Measurements from ENCODE around the gene STARD5.
A peak's percentile ranks its signal among the peaks of the same experiment; 100 is the strongest.

Gene STARD5

DNA sequence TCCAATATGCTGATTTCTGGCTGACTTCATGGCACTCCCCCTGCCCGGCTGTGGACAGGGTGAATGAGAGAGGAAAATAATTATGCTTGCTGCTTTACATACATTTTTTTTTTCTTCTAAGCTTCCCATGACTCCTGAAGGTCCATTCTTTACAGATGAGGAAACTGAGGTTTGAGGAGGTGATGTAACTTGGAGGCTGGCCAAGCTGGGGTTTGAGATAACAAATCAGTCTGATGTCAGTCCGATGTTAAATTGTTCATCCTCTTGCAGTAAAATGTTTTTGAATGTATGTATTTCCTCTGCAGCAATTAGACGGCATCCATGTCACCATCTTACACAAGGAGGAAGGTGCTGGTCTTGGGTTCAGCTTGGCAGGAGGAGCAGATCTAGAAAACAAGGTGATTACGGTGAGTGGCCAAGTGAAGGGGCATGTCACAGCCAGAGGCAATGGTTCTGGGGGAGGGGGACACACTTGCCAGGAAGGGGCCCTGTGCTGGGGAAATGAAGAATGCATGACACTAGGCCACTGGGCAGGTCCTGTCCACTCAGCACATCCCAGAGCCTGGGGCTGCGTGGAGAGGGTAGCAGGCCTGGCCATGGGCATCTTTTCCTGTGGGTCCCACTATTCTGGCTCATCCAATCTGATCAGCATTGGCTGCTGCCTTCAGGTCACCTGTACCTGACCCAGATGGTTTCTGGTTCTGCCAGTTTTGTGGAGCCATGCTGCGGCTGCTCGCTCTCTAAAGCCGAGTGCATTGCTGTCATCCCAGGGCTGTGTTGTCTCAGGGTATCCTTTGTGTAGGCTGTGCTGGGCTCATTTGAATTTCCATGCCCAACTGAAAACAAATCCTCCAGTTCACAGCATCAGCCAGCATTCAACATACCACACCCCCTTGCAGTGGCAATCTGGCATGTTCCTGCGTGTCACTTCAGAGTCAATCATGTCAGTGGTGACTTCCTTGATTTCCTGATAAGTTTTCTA lies 20.4 kb downstream of the STARD5 start:
- H3K4me1 ChIP-seq (ENCODE audit: control insufficient read depth, insufficient read depth, low read length) = no peaks in the 10 kb centered on the region
- no peak overlapping the region for H3K9ac ChIP-seq (ENCODE audit: low read length)
- H3K27ac ChIP-seq (ENCODE audit: low read depth, low read length) = no peak overlapping the region
- peaks cover 9% of the 10 kb centered on the region for H3K36me3 ChIP-seq (ENCODE audit: control insufficient read depth, insufficient read depth, low read length)
- H3K27me3 ChIP-seq (ENCODE audit: control insufficient read depth, insufficient read depth, low read length) = no peaks in the 10 kb centered on the region
- H3K4me3 ChIP-seq (ENCODE audit: low read length) = peak overlapping the region; percentile 19

DNA sequence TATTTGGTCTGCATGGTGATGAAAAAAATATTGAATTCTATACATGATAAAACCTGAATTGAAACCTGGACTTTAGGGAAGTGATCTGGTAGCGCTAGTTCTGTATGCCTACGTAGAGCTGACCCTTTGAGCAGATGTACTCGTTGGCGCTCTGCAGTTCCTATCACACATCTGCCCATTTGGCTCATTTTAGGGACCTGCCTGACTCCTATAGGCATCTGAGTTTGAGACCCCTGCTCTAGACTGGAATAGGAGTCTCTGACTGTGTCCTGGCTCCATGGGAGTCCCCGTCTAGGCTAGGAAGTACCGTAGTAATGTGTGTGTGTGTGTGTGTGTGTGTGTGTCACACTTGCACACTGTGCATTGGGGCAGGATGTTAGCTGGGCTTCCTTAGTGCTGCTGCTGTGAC lies 21.2 kb downstream of the STARD5 start:
- Histone ChIP-seq H3K4me3 (ENCODE audit: low read length) (no peak overlapping the region), H3K27me3 (ENCODE audit: control insufficient read depth, insufficient read depth, low read length) (no peaks in the 10 kb centered on the region), H3K36me3 (ENCODE audit: control insufficient read depth, insufficient read depth, low read length) (peaks cover 9% of the 10 kb centered on the region), H3K4me1 (ENCODE audit: control insufficient read depth, insufficient read depth, low read length) (no peaks in the 10 kb centered on the region), H3K27ac (ENCODE audit: low read depth, low read length) (no peak overlapping the region), H3K9ac (ENCODE audit: low read length) (no peak overlapping the region)

DNA sequence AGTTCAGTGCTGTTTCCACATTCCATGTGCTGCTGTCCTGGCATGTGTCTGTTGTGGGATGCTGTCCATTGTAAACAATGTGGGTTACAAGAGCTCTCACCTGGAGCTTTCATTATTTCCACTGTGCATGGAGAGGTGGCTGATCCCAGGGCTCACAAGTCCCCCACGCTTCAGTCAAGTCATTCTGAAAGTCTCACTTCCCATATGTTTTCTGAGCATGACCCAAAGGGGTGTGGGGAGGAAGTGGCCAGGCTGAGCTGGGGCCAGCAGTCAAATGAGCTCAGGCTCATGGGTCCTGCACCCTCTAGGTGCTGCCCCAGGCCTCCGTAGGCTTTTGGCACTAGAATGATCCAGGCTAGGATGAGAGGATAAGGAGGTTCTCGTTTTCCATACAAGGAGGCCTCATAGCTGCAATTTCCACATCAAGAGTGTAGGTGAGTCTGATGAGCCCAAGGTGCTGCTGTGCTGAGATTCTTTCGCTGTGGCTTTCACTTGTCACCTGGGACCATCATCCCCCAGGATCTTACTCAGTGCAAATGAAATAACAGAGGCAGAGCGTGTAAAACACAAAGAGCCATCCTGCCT lies 22.0 kb downstream of the STARD5 start:
- H3K27ac ChIP-seq (ENCODE audit: low read depth, low read length) = no peak overlapping the region
- H3K9ac ChIP-seq (ENCODE audit: low read length) = no peak overlapping the region
- no peaks in the 10 kb centered on the region for H3K4me1 ChIP-seq (ENCODE audit: control insufficient read depth, insufficient read depth, low read length)
- no peaks in the 10 kb centered on the region for H3K27me3 ChIP-seq (ENCODE audit: control insufficient read depth, insufficient read depth, low read length)
- peaks cover 9% of the 10 kb centered on the region for H3K36me3 ChIP-seq (ENCODE audit: control insufficient read depth, insufficient read depth, low read length)
- peak overlapping the region; percentile 22 for H3K4me3 ChIP-seq (ENCODE audit: low read length)

DNA sequence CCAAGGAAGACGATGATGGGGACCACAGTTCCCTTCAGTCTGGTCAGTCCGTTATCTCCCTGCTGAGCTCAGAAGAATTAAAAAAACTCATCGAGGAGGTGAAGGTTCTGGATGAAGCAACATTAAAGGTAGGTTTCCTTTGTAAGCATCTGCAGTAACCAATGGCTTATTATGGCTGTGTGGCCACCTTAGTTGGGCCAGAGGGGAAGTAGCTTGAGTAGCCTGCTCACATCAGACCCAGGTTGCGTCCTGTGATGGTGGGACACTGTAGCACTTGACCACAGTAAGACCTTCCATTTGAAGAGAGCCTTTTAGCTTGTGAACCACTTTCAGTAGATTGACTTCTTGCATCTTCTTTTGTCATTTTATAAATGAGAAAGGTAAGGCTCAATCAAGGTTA lies 22.6 kb downstream of the STARD5 start:
- Histone ChIP-seq H3K9ac (ENCODE audit: low read length) (no peak overlapping the region), H3K36me3 (ENCODE audit: control insufficient read depth, insufficient read depth, low read length) (peaks cover 9% of the 10 kb centered on the region), H3K27ac (ENCODE audit: low read depth, low read length) (no peak overlapping the region), H3K27me3 (ENCODE audit: control insufficient read depth, insufficient read depth, low read length) (no peaks in the 10 kb centered on the region), H3K4me1 (ENCODE audit: control insufficient read depth, insufficient read depth, low read length) (no peaks in the 10 kb centered on the region), H3K4me3 (ENCODE audit: low read length) (peak overlapping the region; percentile 37)

DNA sequence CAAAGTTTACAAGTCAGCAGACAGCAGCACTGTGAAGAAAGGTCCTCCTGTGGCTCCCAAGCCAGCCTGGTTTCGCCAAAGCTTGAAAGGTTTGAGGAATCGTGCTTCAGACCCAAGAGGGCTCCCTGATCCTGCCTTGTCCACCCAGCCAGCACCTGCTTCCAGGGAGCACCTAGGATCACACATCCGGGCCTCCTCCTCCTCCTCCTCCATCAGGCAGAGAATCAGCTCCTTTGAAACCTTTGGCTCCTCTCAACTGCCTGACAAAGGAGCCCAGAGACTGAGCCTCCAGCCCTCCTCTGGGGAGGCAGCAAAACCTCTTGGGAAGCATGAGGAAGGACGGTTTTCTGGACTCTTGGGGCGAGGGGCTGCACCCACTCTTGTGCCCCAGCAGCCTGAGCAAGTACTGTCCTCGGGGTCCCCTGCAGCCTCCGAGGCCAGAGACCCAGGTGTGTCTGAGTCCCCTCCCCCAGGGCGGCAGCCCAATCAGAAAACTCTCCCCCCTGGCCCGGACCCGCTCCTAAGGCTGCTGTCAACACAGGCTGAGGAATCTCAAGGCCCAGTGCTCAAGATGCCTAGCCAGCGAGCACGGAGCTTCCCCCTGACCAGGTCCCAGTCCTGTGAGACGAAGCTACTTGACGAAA lies 24.2 kb downstream of the STARD5 start:
- H3K36me3 ChIP-seq (ENCODE audit: control insufficient read depth, insufficient read depth, low read length) = peaks cover 5% of the 10 kb centered on the region
- no peak overlapping the region for H3K9ac ChIP-seq (ENCODE audit: low read length)
- no peaks in the 10 kb centered on the region for H3K27me3 ChIP-seq (ENCODE audit: control insufficient read depth, insufficient read depth, low read length)
- H3K4me3 ChIP-seq (ENCODE audit: low read length) = peak overlapping the region; percentile 64
- H3K27ac ChIP-seq (ENCODE audit: low read depth, low read length) = no peak overlapping the region
- H3K4me1 ChIP-seq (ENCODE audit: control insufficient read depth, insufficient read depth, low read length) = no peaks in the 10 kb centered on the region

DNA sequence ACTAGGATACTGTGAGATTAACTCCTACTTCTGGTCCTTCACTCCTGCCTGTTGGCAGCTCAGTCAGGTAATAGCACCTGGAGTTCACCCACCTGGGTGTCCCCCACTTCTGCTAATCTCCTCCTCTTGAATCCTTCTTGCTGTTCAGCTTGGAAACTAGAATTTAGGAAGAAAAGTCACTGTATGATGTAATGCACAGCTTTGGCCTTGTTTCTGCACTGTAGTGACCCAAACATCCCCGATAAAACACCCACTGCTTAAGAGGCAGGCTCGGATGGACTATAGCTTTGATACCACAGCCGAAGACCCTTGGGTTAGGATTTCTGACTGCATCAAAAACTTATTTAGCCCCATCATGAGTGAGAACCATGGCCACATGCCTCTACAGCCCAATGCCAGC lies 24.8 kb downstream of the STARD5 start:
- Histone ChIP-seq H3K27ac (ENCODE audit: low read depth, low read length) (no peak overlapping the region), H3K4me1 (ENCODE audit: control insufficient read depth, insufficient read depth, low read length) (no peaks in the 10 kb centered on the region), H3K27me3 (ENCODE audit: control insufficient read depth, insufficient read depth, low read length) (no peaks in the 10 kb centered on the region)

DNA sequence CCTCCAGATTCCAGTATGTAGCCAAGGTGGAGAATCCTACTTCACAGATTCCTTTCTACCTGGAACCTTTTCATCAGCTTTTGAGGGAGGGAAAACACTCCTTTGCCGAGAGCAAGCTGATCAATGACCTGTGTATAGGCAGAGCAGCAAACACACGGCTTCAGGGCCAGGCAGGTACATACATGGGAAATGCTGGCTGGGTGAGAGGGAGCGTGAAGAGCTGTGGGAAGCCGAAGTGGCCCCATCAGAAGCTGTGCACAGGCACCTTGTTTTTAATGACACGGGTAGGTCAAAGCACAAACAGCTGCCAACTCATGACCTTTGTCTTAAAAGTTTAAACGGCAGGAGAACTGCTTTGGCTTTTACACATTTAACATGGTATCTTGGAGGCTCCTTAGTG lies 25.3 kb downstream of the STARD5 start:
- Histone ChIP-seq H3K27ac (ENCODE audit: low read depth, low read length) (no peak overlapping the region), H3K36me3 (ENCODE audit: control insufficient read depth, insufficient read depth, low read length) (peaks cover 2% of the 10 kb centered on the region), H3K27me3 (ENCODE audit: control insufficient read depth, insufficient read depth, low read length) (no peaks in the 10 kb centered on the region), H3K4me1 (ENCODE audit: control insufficient read depth, insufficient read depth, low read length) (no peaks in the 10 kb centered on the region), H3K4me3 (ENCODE audit: low read length) (peak overlapping the region; percentile 64), H3K9ac (ENCODE audit: low read length) (peak overlapping the region; percentile 14)

More for the DNA sequence above, 24.8 kb downstream of the STARD5 start:
- Histone ChIP-seq H3K36me3 (ENCODE audit: control insufficient read depth, insufficient read depth, low read length) (peaks cover 2% of the 10 kb centered on the region), H3K4me3 (ENCODE audit: low read length) (peak overlapping the region; percentile 64), H3K9ac (ENCODE audit: low read length) (no peak overlapping the region)

DNA sequence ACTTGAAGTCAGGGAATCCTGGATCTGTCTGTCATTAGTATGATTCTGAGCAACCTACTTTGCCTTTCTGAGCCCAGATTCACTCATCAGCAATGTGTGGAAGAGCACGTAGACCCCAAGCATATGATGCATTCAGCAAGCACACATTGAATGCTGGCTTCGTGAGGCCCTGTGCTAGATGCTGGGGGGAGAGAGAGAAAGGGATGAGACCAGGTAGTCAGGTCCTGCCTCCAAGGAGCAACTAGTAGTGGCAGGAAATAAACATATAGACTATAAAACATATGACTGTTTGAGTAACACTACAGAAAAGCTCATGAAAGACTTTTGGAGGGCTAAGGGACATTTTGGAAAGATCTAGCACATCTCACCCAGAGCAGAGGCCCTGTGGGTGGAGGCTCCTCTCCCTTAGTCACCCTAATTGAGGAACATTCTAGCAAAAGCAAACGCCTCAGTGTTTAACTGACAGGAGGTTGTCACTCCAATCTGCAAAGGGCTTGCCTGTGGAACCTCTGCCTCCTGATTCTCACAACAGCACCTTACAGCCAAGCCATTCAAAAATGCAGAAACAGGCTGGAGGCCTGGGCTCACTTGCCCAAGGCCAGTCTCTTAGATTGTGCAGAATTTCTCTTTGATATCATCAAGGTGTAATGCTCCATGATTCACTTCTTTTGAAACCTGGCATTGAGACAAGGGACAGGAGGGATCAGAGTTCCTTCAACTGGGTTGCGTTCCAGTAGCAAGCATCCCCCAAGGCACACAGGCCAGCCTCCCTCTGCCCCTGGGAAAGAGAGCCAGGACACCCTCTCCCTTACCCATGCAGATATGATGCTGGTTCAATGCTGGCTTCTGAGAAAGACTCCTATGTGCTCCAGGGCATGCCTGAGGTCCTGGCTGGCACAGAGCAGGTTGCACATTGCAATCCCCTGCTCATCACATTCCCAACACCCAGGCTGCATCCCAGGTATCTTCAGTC lies 26.1 kb downstream of the STARD5 start:
- peak overlapping the region; percentile 64 for H3K4me3 ChIP-seq (ENCODE audit: low read length)
- peak overlapping the region; percentile 14 for H3K9ac ChIP-seq (ENCODE audit: low read length)
- H3K36me3 ChIP-seq (ENCODE audit: control insufficient read depth, insufficient read depth, low read length) = peaks cover 2% of the 10 kb centered on the region
- H3K27me3 ChIP-seq (ENCODE audit: control insufficient read depth, insufficient read depth, low read length) = no peaks in the 10 kb centered on the region
- H3K4me1 ChIP-seq (ENCODE audit: control insufficient read depth, insufficient read depth, low read length) = no peaks in the 10 kb centered on the region
- H3K27ac ChIP-seq (ENCODE audit: low read depth, low read length) = peak overlapping the region; percentile 27

DNA sequence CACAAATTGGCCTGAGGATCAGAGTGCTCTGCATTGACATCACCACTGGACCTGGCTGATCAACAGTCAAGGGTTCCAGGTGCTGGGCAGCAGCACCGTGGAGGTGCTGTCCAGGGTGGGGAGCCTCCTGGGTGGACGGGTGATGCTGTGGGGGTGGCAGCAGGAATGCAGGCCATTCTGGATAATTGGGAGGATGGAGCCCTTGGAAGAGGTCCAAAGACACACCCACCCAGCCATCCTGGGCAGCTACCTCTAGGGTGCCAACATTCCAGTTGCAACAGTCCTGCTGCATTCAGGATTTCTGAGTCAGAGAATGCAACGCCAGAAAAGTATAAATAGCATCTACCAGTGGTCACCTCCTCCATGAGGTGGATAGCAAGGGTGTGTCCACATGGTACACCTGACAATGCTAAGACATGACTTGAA lies 26.8 kb downstream of the STARD5 start:
- peaks cover 2% of the 10 kb centered on the region for H3K36me3 ChIP-seq (ENCODE audit: control insufficient read depth, insufficient read depth, low read length)
- H3K9ac ChIP-seq (ENCODE audit: low read length) = peak overlapping the region; percentile 10
- no peaks in the 10 kb centered on the region for H3K4me1 ChIP-seq (ENCODE audit: control insufficient read depth, insufficient read depth, low read length)
- peak overlapping the region; percentile 64 for H3K4me3 ChIP-seq (ENCODE audit: low read length)
- H3K27ac ChIP-seq (ENCODE audit: low read depth, low read length) = peak overlapping the region; percentile 27
- no peaks in the 10 kb centered on the region for H3K27me3 ChIP-seq (ENCODE audit: control insufficient read depth, insufficient read depth, low read length)

DNA sequence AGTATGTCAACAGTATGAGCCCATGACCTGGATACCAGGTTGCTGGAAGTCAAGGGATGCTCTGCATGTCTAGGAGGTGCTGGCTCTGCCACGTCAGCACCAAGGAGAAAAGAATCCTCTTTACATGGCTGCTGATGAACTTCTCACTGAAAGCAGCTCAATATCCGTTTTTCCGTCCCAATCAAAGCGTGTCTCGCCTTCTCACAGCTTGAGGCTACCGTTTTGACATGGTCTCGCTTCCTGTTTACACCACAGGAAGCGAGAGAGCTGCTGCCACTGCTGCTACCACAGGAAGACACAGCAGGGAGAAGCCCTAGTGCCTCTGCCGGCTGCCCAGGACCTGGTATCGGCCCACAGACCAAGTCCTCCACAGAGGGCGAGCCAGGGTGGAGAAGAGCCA lies 27.3 kb downstream of the STARD5 start:
- Histone ChIP-seq H3K27me3 (ENCODE audit: control insufficient read depth, insufficient read depth, low read length) (no peaks in the 10 kb centered on the region), H3K4me1 (ENCODE audit: control insufficient read depth, insufficient read depth, low read length) (no peaks in the 10 kb centered on the region), H3K4me3 (ENCODE audit: low read length) (peak overlapping the region; percentile 64), H3K27ac (ENCODE audit: low read depth, low read length) (peak overlapping the region; percentile 27), H3K36me3 (ENCODE audit: control insufficient read depth, insufficient read depth, low read length) (peaks cover 2% of the 10 kb centered on the region), H3K9ac (ENCODE audit: low read length) (no peak overlapping the region)

DNA sequence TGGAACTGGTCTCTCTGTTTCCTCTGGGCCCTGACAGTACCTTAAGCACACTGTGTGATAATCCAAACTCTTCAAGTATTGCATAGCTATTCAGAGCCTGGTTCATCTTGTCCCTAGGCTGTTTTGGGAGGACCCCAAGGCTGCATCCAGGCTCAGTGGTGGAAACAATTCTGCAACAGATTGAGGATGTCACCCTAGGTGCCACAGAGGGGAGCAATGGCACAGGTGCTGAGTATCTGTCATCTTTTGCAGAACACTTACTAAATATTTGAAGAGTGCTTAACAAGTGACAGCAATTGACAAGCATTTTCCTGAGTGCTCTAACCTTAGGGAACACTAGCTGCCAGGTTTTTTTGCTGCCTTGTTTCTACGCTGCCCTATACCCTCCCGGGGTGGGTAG lies 27.8 kb downstream of the STARD5 start:
- H3K27me3 ChIP-seq (ENCODE audit: control insufficient read depth, insufficient read depth, low read length) = no peaks in the 10 kb centered on the region
- no peak overlapping the region for H3K4me3 ChIP-seq (ENCODE audit: low read length)
- H3K27ac ChIP-seq (ENCODE audit: low read depth, low read length) = no peak overlapping the region
- H3K4me1 ChIP-seq (ENCODE audit: control insufficient read depth, insufficient read depth, low read length) = no peaks in the 10 kb centered on the region
- no peaks in the 10 kb centered on the region for H3K36me3 ChIP-seq (ENCODE audit: control insufficient read depth, insufficient read depth, low read length)
- H3K9ac ChIP-seq (ENCODE audit: low read length) = no peak overlapping the region

All from rectal smooth muscle tissue (tissue), 1 donor.